Thyroid gland (tissue), 4 donors: ENCODE results near the gene LRRN4CL. TPM values are rescaled to one million over a fixed set of nuclear protein-coding genes. Genes with fewer than 3 reads are reported as not detected.
"Not testable (repeated sequence)": the region's sequence is repeated elsewhere in the genome, so short reads cannot be mapped to it uniquely, and the experiment has no call there.

ENCODE experiments used
- DNase-seq, 2 donors: peaks; one replicate each; pipeline ENCODE4 v3.0.0-alpha.2; 2019
- H3K27ac ChIP-seq, 3 donors: fragments of 200-600 bp; sonication (generic); 1 replicate in 2 of 3; 2 replicates in 1 of 3; pipeline ENCODE4 v1.5.1; 2016 to 2019; ENCODE audit warnings: mild to moderate bottlenecking in 1 of 3, moderate library complexity in 1 of 3
- H3K27me3 ChIP-seq: fragments of 200-600 bp; sonication (generic); one replicate; pipeline ENCODE4 v1.5.1; 2019
- H3K36me3 ChIP-seq, 2 donors: fragments of 200-600 bp; sonication (generic); one replicate each; pipeline ENCODE4 v1.5.1; 2016 to 2019
- H3K4me1 ChIP-seq, 2 donors: fragments of 200-600 bp; sonication (generic); one replicate each; pipeline ENCODE4 v1.5.1; 2017 to 2019
- H3K4me3 ChIP-seq, 3 donors: fragments of 200-600 bp; sonication (generic); replicated peaks in 1 of 3; 1 replicate in 2 of 3; 2 replicates in 1 of 3; pipeline ENCODE4 v1.5.1; 2016; ENCODE audit warnings: mild to moderate bottlenecking in 1 of 3
- H3K9me3 ChIP-seq: fragments of 200-600 bp; sonication (generic); one replicate; pipeline ENCODE4 v1.5.1; 2017
- CTCF ChIP-seq, 6 experiments: fragments of 200-600 bp in 3 of 6; fragments of 450-650 bp in 3 of 6; sonication (generic) in 3 of 6; IDR thresholded peaks; one replicate each; pipeline ENCODE4 v1.5.1; 2016 to 2019; ENCODE audit warnings: antibody characterized with exemption in 6 of 6, mild to moderate bottlenecking in 2 of 6, inconsistent platforms in 1 of 6, moderate library complexity in 1 of 6
- POLR2A ChIP-seq, 2 donors: fragments of 450-650 bp; IDR thresholded peaks; one replicate each; pipeline ENCODE4 v1.6.1; 2017; ENCODE audit warnings: antibody characterized with exemption in 2 of 2, mild to moderate bottlenecking in 2 of 2, moderate library complexity in 1 of 2
- WGBS, 2 donors: methylation state at CpG; one replicate each; pipeline ENCODE4 v1.1.5; 2017; 5-methylcytosine and 5-hydroxymethylcytosine counted together
- intact Hi-C: fragments of 100-400 bp; cut with DNase I; formaldehyde crosslinking; loops from one replicate; pipeline ENCODE4 v1.15.1; 2023
- total RNA-seq, 4 donors: library from RNA; depleted of rRNA; stranded (reverse); fragments of >200 nt; gene quantifications; one replicate each; pipeline ENCODE4 v1.2.3, GENCODE V29; 2016

LRRN4CL gene
- total RNA-seq = 10 to 100 TPM in 2 of 4 donors, 1 to 10 TPM in 2; 2.5 to 18.3 (median 9.0) TPM

- Histone ChIP-seq H3K9me3 (no peaks in the 10 kb centered on the region), H3K4me1 (peaks cover 4 to 8% of the 10 kb centered on the region in 2 donors), H3K4me3 (peak within 1 kb of the TSS in 1 of 3 donors; percentile 23), H3K27ac (peak within 1 kb of the TSS in 2 of 3 donors; percentile 27 to 44), H3K36me3 (peaks cover 0 to 30% of the 10 kb centered on the region in 2 donors), H3K27me3 (no peaks in the 10 kb centered on the region)
- intact Hi-C loops = loop anchor here (10.0 kb wide), 1 partner anchor 295 kb away; no protein-coding TSS in a partner anchor
- DNase-seq = no peak
- TF ChIP-seq CTCF (IDR thresholded peaks at IDR 0.05) (no peak), POLR2A (IDR thresholded peaks at IDR 0.05) (no peak)
- WGBS, 2 donors = 67 to 74% methylated on average over 11 of the region's 11 CpGs
Measured at GRCh38 chr11:62689421-62690183, at the start of gene LRRN4CL. Gene LRRN4CL (minus strand): TSS chr11:62689530. CDS start chr11:62688508, 1,022 bp downstream.

- intact Hi-C loops = no loop called here
- no peak for DNase-seq
- TF ChIP-seq POLR2A (IDR thresholded peaks at IDR 0.05) (no peak), CTCF (IDR thresholded peaks at IDR 0.05) (no peak)
- no peaks in the 10 kb centered on the region for H3K9me3 ChIP-seq
- no peaks in the 10 kb centered on the region for H3K4me1 ChIP-seq
- no peak overlapping the region for H3K27ac ChIP-seq
- H3K27me3 ChIP-seq = no peaks in the 10 kb centered on the region
- peaks cover 25 to 53% of the 10 kb centered on the region in 2 donors for H3K36me3 ChIP-seq
- no peak overlapping the region for H3K4me3 ChIP-seq
Measured at GRCh38 chr11:62737196-62737595, 47.9 kb upstream of the LRRN4CL start.

- Histone ChIP-seq H3K27ac (no peak overlapping the region), H3K36me3 (peaks cover 7 to 35% of the 10 kb centered on the region in 2 donors), H3K9me3 (no peaks in the 10 kb centered on the region), H3K4me3 (no peak overlapping the region), H3K4me1 (peaks cover 8 to 20% of the 10 kb centered on the region in 2 donors), H3K27me3 (no peaks in the 10 kb centered on the region)
- TF ChIP-seq POLR2A (IDR thresholded peaks at IDR 0.05) (no peak), CTCF (IDR thresholded peaks at IDR 0.05) (peak in 1 of 6 experiments; percentile 6)
- intact Hi-C loops = no loop called here
- no peak for DNase-seq
- WGBS, 2 donors = 85 to 90% methylated on average over 2 of the region's 2 CpGs
Measured at GRCh38 chr11:62732830-62733229, 43.5 kb upstream of the LRRN4CL start.

- peaks cover under 1 to 19% of the 10 kb centered on the region in 2 donors for H3K36me3 ChIP-seq
- 85 to 86% methylated on average over 14 of the region's 14 CpGs for WGBS, 2 donors
- H3K4me3 ChIP-seq, H3K9me3 ChIP-seq, intact Hi-C loops, H3K27me3 ChIP-seq, DNase-seq, H3K27ac ChIP-seq: not testable (repeated sequence)
- H3K4me1 ChIP-seq = peaks cover 14 to 24% of the 10 kb centered on the region in 2 donors
Measured at GRCh38 chr11:62730076-62730475, 40.7 kb upstream of the LRRN4CL start.

GRCh38 chr11:62728171-62728988, 39.0 kb upstream of the LRRN4CL start, which contains the start of gene TTC9C:
Gene TTC9C (plus strand): TSS chr11:62728486. CDS start chr11:62728849, 363 bp downstream.
- TF ChIP-seq POLR2A (IDR thresholded peaks at IDR 0.05) (peak; percentile 43 to 76), CTCF (IDR thresholded peaks at IDR 0.05) (no peak)
- intact Hi-C loops = no loop called here
- Histone ChIP-seq H3K36me3 (peaks cover 5 to 7% of the 10 kb centered on the region in 2 donors), H3K27ac (peak within 1 kb of the TSS; percentile 78 to 95 (median 95)), H3K4me1 (peaks cover 20 to 38% of the 10 kb centered on the region in 2 donors), H3K4me3 (peak within 1 kb of the TSS; percentile 80 to 96 (median 80)), H3K27me3 (no peaks in the 10 kb centered on the region), H3K9me3 (no peaks in the 10 kb centered on the region)
- 1% methylated on average over 29 of the region's 29 CpGs for WGBS, 2 donors
- DNase-seq = peak; percentile 89 to 90
